NCI-H460 (cell line): ENCODE results near the gene TMEM247. TPM values are rescaled to one million over a fixed set of nuclear protein-coding genes. Genes with fewer than 3 reads are reported as not detected.

Experiments
- DNase-seq: peaks from one replicate; pipeline ENCODE4 v3.0.0-alpha.2; 2016; ENCODE audit warnings: low read depth; ENCODE audit errors: extremely low read depth
- polyA plus RNA-seq: library from polyadenylated mRNA; depleted of rRNA; stranded (reverse); fragments of >200 nt; gene quantifications from 2 replicates; pipeline ENCODE4 v1.2.3, GENCODE V29; 2014; cell fraction: nucleus; rRNA removed
- total RNA-seq: library from RNA; depleted of rRNA; stranded (reverse); fragments of >200 nt; shearing (Covaris generic); gene quantifications from 2 replicates; pipeline ENCODE4 v1.2.3, GENCODE V29; 2014; rRNA removed

TMEM247 gene
- total RNA-seq: not detected in 2 replicates
- not detected in 2 replicates for polyA plus RNA-seq

GRCh38 chr2:46479265-46479664 is at the start of gene TMEM247:
TSS of gene TMEM247 (plus strand) at chr2:46479565.
- no peak for DNase-seq

GRCh38 chr2:46430413-46430812 is 49.0 kb upstream of the TMEM247 start:
- no peak for DNase-seq

DNA sequence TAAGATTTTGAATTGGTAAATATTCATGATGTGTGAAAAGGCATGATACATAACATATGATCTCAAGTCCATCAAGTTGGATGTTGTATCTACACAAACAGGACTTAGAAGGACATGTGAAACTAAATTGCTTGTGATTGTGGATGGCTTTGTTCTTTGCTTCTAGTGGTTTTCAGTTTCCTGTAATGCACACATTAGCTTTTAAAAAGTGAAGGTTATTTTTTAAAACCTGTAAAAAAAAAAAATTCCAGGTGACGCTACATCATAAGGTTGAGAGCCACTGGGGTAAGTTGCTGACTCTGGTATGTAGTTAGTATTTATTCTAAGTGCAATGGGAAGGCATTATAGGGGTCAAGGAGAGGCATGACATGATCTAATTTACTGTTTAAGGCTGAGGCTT is 48.4 kb upstream of the TMEM247 start:
- DNase-seq: no peak

GRCh38 chr2:46431481-46432235 is 47.7 kb upstream of the TMEM247 start:
- DNase-seq: no peak

GRCh38 chr2:46434851-46435273 is 44.5 kb upstream of the TMEM247 start:
- no peak for DNase-seq

- DNase-seq: no peak
Measured at GRCh38 chr2:46435353-46435752, 44.0 kb upstream of the TMEM247 start.

DNA sequence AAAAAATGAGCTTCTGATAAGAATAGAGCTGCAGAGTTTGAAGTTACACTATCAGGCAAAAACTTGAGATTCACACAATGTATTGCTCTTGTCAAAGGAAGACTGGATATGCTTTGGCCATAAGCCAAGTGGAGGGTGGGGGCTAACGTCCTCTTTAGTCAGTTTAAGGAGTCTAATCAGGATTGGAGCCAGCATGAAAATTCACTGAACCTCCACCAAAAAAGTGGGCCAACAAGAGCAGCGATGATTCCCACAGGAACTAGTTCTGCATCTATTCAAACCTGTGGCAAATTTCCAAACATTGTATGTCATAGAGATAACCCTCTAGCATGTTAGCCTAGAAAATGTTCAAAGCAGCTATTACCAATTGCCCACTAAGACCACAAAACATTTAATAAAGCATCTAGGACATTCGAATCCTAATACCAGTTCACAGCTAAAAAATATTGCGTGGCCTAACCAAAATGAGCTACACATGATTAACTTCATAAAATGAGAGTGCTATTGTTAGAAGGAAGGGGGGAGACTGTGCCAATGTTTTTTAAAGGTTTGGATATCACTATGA is 43.5 kb upstream of the TMEM247 start:
- DNase-seq: no peak

DNA sequence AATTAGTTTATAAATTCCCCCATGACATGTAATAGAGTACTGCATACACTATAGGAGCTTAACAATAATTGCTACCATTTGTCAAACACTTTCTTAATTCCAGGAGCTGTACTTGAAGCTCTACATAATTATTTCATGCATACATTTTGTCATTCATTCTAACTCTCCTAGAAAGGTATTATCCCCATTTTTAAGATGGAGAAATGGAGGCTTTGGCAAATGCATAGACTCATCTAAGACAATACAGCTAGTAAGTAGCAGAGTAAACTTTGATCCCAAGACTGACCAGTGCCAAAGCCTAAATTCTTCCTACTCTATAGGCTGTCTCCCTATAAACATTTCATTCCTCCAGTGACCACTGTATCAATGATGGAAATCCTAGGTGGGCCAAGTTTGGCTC is 42.6 kb upstream of the TMEM247 start:
- no peak for DNase-seq

- no peak for DNase-seq
Measured at GRCh38 chr2:46438102-46438501, 41.3 kb upstream of the TMEM247 start.

GRCh38 chr2:46438794-46439193 is 40.6 kb upstream of the TMEM247 start:
- DNase-seq: no peak

DNA sequence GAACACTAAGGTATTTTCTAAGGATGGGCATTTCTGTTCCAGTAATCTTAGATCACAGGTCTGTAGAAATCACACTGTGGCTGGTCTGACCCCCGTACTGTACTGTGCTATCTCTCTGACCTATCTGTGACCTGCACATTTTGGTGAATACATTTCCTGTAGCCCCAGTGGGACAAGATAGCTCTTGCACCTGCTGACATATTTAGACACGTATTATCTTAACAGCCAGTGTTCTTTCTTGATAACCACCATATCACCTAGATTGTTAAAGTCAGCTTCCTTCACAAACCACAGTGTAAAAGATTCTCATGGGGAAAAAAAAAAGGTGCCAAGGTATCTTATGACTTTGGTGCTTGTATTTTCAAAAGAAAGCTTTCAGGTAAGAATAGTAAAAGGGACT is 39.8 kb upstream of the TMEM247 start:
- DNase-seq: no peak

GRCh38 chr2:46441838-46442712 is 37.3 kb upstream of the TMEM247 start:
- DNase-seq: no peak

DNA sequence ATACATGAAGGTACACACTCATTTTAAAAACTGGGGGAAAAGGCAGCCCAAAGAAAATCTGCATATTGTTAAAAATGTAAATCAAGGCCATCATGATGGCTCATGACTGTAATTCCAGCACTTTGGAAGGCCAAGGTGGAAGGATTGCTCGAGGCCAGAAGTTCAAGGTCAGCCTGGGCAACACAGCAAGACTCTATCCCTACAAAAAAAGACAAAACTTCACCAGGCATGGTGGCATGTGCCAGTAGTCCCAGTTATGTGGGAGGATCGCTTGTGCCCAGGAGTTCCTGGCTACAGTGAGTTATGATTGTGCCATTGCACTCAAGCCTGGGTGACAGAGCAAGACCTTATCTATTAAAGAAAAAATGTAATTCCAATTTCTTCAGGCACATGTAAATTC is 34.6 kb upstream of the TMEM247 start:
- no peak for DNase-seq

- no peak for DNase-seq
Measured at GRCh38 chr2:46445556-46445955, 33.8 kb upstream of the TMEM247 start.

- no peak for DNase-seq
Measured at GRCh38 chr2:46446871-46447568, 32.3 kb upstream of the TMEM247 start.

GRCh38 chr2:46447649-46448048 is 31.7 kb upstream of the TMEM247 start:
- DNase-seq: no peak

DNA sequence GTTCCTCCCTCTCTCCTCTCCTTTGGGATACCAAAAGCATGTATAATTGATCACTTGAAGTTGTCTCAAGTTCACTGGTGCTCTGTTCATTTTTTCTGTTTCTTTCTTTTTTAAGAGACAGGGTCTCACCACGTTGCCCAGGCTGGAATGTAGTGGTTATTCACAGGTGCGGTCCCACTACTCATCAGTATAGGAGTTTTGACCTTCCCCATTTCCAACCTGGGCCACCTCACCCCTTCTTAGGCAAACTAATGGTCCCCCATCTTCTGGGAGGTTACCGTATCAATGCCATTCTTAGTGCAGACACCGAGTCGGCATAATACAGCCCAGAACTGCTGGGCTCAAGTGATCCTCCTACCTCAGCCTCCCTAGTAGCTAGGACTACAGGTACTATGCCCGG is 31.3 kb upstream of the TMEM247 start:
- DNase-seq: no peak

GRCh38 chr2:46448641-46449040 is 30.7 kb upstream of the TMEM247 start:
- no peak for DNase-seq

DNA sequence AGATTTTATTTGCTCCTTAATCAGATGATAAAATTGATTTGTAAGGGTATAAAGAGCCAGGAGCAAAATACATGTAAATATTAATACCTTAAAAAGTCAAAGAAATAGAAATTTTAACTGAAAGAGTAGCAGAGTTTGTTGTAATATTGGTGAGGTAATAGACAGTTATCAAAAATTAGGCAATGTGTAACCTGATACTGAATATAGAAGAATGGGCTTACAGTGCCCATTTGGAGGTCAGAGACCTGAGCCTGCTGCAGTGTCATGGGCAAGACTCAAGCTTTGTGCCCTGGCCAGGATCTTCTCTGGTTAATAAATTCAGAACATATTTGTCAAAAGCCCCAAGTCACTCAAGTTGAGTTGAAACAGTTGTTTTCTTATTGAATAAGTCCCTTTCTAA is 29.7 kb upstream of the TMEM247 start:
- DNase-seq: no peak

DNA sequence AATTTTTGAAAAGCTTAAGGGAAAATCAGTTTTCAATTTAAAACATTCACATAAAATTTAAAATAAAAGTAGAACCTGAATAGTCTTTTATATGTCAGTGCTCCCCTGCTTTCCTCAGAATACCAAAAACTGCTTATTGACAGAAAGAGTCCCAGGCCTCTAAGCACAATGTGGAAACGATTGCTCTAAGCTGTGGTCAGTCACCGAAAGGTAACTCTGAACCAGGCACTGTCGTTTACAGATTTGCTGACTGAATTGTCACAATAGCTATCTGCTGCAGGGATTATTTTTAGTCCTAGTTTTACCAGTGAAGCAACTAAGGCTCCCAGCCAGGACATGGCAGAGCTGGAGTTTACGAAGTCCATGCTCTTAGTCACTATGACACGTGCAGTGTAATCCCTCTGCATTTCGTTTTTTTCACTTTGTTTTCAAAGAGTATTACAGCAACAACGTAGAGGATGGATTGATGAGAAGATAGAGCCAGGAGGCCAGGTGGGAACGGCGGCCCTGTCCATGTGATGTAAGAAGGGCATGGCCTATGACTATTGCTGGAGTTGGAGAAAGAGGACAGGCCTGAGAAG is 28.1 kb upstream of the TMEM247 start:
- no peak for DNase-seq
